ENCODE measurements around the gene ATF7IP. TPM values are rescaled to one million over a fixed set of nuclear protein-coding genes. Genes with fewer than 3 reads are reported as not detected.

ATF7IP gene
- total RNA-seq, 4 donors from 2014 or later: 53.7 to 70.3 (median 56.3) TPM

- TF ChIP-seq, protein P1, sequence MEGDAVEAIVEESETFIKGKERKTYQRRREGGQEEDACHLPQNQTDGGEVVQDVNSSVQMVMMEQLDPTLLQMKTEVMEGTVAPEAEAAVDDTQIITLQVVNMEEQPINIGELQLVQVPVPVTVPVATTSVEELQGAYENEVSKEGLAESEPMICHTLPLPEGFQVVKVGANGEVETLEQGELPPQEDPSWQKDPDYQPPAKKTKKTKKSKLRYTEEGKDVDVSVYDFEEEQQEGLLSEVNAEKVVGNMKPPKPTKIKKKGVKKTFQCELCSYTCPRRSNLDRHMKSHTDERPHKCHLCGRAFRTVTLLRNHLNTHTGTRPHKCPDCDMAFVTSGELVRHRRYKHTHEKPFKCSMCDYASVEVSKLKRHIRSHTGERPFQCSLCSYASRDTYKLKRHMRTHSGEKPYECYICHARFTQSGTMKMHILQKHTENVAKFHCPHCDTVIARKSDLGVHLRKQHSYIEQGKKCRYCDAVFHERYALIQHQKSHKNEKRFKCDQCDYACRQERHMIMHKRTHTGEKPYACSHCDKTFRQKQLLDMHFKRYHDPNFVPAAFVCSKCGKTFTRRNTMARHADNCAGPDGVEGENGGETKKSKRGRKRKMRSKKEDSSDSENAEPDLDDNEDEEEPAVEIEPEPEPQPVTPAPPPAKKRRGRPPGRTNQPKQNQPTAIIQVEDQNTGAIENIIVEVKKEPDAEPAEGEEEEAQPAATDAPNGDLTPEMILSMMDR (IDR thresholded peaks at IDR 0.05; ENCODE audit: low read depth): no peak
These were observed 37.8 kb upstream of the ATF7IP start for GRCh38 chr12:14327711-14328110.

DNA sequence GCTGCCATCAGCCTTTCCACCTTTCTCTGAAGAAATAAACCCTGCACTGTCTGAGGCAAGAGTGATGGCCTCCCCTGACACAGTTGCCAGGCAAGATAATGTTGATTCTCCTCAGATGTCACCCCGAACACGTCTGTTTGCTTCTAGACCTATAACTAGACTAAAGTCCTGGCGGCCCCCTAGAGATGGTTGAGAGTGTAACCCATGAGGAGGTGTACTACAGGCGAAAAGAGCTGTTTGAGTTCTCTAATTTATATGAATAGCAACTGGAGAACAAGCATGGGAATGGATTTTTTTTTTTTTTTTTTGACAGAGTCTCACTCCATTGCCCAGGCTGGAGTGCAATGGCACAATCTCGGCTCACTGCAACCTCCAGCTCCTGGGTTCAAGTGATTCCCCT, 33.0 kb upstream of the ATF7IP start:
- TF ChIP-seq, protein P1 (IDR thresholded peaks at IDR 0.05; ENCODE audit: low read depth): no peak

DNA sequence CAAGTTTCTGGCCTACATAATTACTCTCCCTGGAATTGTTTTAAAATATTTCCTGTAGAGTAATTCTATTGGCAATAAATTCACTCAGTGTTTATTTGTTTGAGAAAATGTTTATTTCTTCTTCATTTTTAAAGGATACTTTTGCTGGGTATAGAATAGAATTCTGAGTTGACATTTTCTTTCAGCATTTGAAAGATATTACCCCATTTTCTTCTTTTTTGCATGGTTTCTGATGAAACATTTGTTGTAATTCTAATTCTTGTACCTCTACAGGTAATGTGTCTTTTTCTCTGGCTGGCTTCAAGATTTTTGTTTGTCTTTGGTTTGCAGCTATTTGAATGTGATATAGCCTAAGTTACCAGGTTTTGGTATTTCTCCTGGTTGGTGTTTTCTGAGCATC, 25.1 kb upstream of the ATF7IP start:
- TF ChIP-seq, protein P1 (IDR thresholded peaks at IDR 0.05; ENCODE audit: low read depth): no peak

- TF ChIP-seq, protein P1 (IDR thresholded peaks at IDR 0.05; ENCODE audit: low read depth): no peak
These were observed 9.3 kb upstream of the ATF7IP start for GRCh38 chr12:14356147-14356546.

- TF ChIP-seq, protein P1 (IDR thresholded peaks at IDR 0.05; ENCODE audit: low read depth): no peak
These were observed 8.0 kb upstream of the ATF7IP start for GRCh38 chr12:14357486-14357885.

- TF ChIP-seq, protein P1 (IDR thresholded peaks at IDR 0.05; ENCODE audit: low read depth): no peak
These were observed 3.1 kb upstream of the ATF7IP start for GRCh38 chr12:14362352-14362751.

- TF ChIP-seq, protein P1 (IDR thresholded peaks at IDR 0.05; ENCODE audit: low read depth): no peak
These were observed 755 bp upstream of the ATF7IP start for GRCh38 chr12:14364583-14365271.
